Measurements from ENCODE around the gene B3GNT3.

B3GNT3 gene

GRCh38 chr19:17794731-17795494, at the start of gene B3GNT3:
TSS of gene B3GNT3 (plus strand) at chr19:17795138. CDS start at chr19:17807808, 12,670 bp downstream.
- DNase-seq = peak; percentile 78

- DNase-seq = peak; percentile 97
Measured at GRCh38 chr19:17747205-17748098, 47.5 kb upstream of the B3GNT3 start.

- DNase-seq = no peak
Measured at GRCh38 chr19:17748884-17749638, 45.9 kb upstream of the B3GNT3 start.

GRCh38 chr19:17749912-17750317, 45.0 kb upstream of the B3GNT3 start:
- no peak for DNase-seq

- no peak for DNase-seq
Measured at GRCh38 chr19:17751103-17751911, 43.6 kb upstream of the B3GNT3 start, which contains the start of gene FCHO1. TSS of gene FCHO1 (plus strand) at chr19:17751477. CDS start at chr19:17755165, 3,688 bp downstream.

- no peak for DNase-seq
Measured at GRCh38 chr19:17751912-17752273, 43.0 kb upstream of the B3GNT3 start.

GRCh38 chr19:17752865-17753639, 41.9 kb upstream of the B3GNT3 start:
- DNase-seq = no peak

GRCh38 chr19:17753976-17754375, 41.0 kb upstream of the B3GNT3 start:
- DNase-seq = no peak

- no peak for DNase-seq
Measured at GRCh38 chr19:17754634-17755442, 40.1 kb upstream of the B3GNT3 start.

- DNase-seq = no peak
Measured at GRCh38 chr19:17755443-17755890, 39.5 kb upstream of the B3GNT3 start.

GRCh38 chr19:17755977-17756670, 38.8 kb upstream of the B3GNT3 start:
- peak; percentile 80 for DNase-seq

- DNase-seq = peak; percentile 40
Measured at GRCh38 chr19:17757125-17757524, 37.8 kb upstream of the B3GNT3 start.

GRCh38 chr19:17758515-17758914, 36.4 kb upstream of the B3GNT3 start:
- no peak for DNase-seq

- DNase-seq = no peak
Measured at GRCh38 chr19:17761148-17761547, 33.8 kb upstream of the B3GNT3 start.

- peak; percentile 42 for DNase-seq
Measured at GRCh38 chr19:17762505-17763229, 32.3 kb upstream of the B3GNT3 start.

GRCh38 chr19:17764348-17764747, 30.6 kb upstream of the B3GNT3 start:
- DNase-seq = no peak

GRCh38 chr19:17765069-17765618, 29.8 kb upstream of the B3GNT3 start:
- no peak for DNase-seq

GRCh38 chr19:17766543-17767131, 28.3 kb upstream of the B3GNT3 start:
- DNase-seq = peak; percentile 88
